Colonic mucosa (tissue), 4 donors: ENCODE data around the gene BRD3OS. TPM values are rescaled to one million over a fixed set of nuclear protein-coding genes. Genes with fewer than 3 reads are reported as not detected.

Experiments used
- DNase-seq: peaks from one replicate; pipeline ENCODE4 v3.0.0-alpha.2; 2020
- H3K27ac ChIP-seq: fragments of 200-600 bp; one replicate; pipeline ENCODE4 v1.8.0; 2021
- H3K27me3 ChIP-seq: fragments of 200-600 bp; one replicate; pipeline ENCODE4 v1.8.0; 2021
- H3K36me3 ChIP-seq: fragments of 200-600 bp; one replicate; pipeline ENCODE4 v1.8.0; 2021
- H3K4me1 ChIP-seq: fragments of 200-600 bp; one replicate; pipeline ENCODE4 v1.8.0; 2021; ENCODE audit warnings: mild to moderate bottlenecking
- H3K4me3 ChIP-seq: fragments of 200-600 bp; one replicate; pipeline ENCODE4 v1.8.0; 2021
- H3K9ac ChIP-seq, 2 donors: one replicate each; pipeline ENCODE4 v1.7.0; 2013; ENCODE audit warnings: control low read depth in 2 of 2, low read depth in 2 of 2, low read length in 2 of 2
- H3K9me3 ChIP-seq: fragments of 200-600 bp; one replicate; pipeline ENCODE4 v1.8.0; 2021
- CTCF ChIP-seq: fragments of 200-600 bp; IDR thresholded peaks from one replicate; pipeline ENCODE4 v1.8.0; 2022; ENCODE audit warnings: antibody characterized with exemption, mild to moderate bottlenecking
- intact Hi-C: fragments of 100-400 bp; cut with DNase I; formaldehyde crosslinking; loops from one replicate; pipeline ENCODE4 v1.14.1; 2022
- total RNA-seq, 2 donors: library from RNA; stranded (reverse); fragmentation: NEBNext Ultra II Directional in 1 of 2; extraction: Animal tissue kit (Norgen Biotek cat#: 25700) in 1 of 2; gene quantifications; one replicate each; pipeline ENCODE4 v1.2.1, GENCODE V29; 2021
- donor health status: healthy.
- donor health status: DM: no; HTN: no; CAD: no.
- donor health status: DM: no; HTN: no; CAD: no.

Gene BRD3OS
- total RNA-seq, 2 donors from 2014 or later, result 5.2 to 6.9 TPM

DNA sequence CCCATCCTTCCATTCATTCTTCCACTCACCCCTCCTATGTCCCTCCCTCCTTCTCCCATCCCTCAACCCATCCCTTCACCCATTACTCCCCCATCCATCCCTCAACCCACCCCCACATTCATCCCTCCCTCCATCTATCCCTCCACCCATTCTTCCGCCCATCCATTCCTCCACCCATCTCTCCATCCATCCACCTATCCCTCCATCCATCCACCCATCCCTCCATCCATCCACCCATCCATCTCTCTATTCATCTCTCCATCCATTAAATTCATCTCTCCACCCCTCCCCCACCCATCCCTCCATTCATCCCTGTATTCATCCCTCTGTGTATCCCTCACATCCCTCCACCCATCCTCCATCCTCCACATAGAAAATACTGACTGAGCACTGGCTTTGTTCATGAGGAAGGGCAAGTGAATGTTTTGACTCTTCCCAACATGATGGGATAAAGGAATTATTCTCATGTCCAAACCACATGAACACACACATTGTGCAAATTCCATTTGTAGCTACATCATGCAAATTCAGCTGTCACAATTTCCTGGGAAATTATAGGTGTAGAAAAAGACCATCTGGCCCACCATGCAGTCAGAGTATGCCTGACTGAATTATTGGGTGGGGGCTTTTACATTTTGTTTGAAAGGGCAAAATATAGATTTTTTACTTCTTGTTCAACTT, 26.2 kb upstream of the BRD3OS start:
- no peaks in the 10 kb centered on the region for H3K9me3 ChIP-seq
- no peak for TF ChIP-seq CTCF
- no peak overlapping the region for H3K4me3 ChIP-seq
- H3K9ac ChIP-seq, result no peak overlapping the region
- peaks cover 3% of the 10 kb centered on the region for H3K4me1 ChIP-seq
- H3K27me3 ChIP-seq, result no peaks in the 10 kb centered on the region
- no peaks in the 10 kb centered on the region for H3K36me3 ChIP-seq
- no peak for DNase-seq
- no peak overlapping the region for H3K27ac ChIP-seq
- intact Hi-C loops, result loop anchor here (5.0 kb wide), 1 partner anchor 217 kb away; no protein-coding TSS in a partner anchor

- DNase-seq, result no peak
- no peak for TF ChIP-seq CTCF
- Histone ChIP-seq H3K27me3 (no peaks in the 10 kb centered on the region), H3K4me1 (no peaks in the 10 kb centered on the region), H3K9me3 (no peaks in the 10 kb centered on the region), H3K4me3 (no peak overlapping the region), H3K27ac (no peak overlapping the region), H3K9ac (no peak overlapping the region), H3K36me3 (no peaks in the 10 kb centered on the region)
- intact Hi-C loops, result loop anchor here (5.0 kb wide), 1 partner anchor 218 kb away; no protein-coding TSS in a partner anchor
Observed at GRCh38 chr9:133999851-134000265, 25.4 kb upstream of the BRD3OS start.

GRCh38 chr9:134002796-134003195, 22.5 kb upstream of the BRD3OS start:
- Histone ChIP-seq H3K27ac (no peak overlapping the region), H3K9me3 (no peaks in the 10 kb centered on the region), H3K4me3 (no peak overlapping the region), H3K4me1 (no peaks in the 10 kb centered on the region), H3K9ac (no peak overlapping the region), H3K36me3 (no peaks in the 10 kb centered on the region), H3K27me3 (no peaks in the 10 kb centered on the region)
- no peak for TF ChIP-seq CTCF
- no peak for DNase-seq
- intact Hi-C loops, result no loop called here

DNA sequence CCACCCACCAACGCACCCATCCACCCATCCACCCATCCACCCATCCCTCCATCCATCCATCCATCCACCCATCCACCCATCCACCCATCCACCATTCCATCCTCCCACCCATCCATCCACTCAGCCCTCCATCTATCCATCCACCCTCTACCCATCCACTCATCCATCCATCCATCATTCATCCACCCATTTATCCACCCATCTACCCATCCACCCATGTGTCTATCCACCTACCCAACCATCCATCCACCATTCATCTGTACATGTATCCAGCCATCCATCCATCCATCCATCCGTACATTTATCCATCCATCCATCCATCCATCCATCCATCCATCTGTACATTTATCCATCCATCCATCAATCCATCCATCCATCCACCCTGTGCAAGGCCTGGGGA, 22.0 kb upstream of the BRD3OS start:
- Histone ChIP-seq H3K4me1 (no peaks in the 10 kb centered on the region), H3K27ac (no peak overlapping the region), H3K36me3 (no peaks in the 10 kb centered on the region), H3K27me3 (no peaks in the 10 kb centered on the region), H3K4me3 (no peak overlapping the region), H3K9me3 (no peaks in the 10 kb centered on the region), H3K9ac (no peak overlapping the region)
- TF ChIP-seq CTCF, result no peak
- no peak for DNase-seq
- intact Hi-C loops, result no loop called here

DNA sequence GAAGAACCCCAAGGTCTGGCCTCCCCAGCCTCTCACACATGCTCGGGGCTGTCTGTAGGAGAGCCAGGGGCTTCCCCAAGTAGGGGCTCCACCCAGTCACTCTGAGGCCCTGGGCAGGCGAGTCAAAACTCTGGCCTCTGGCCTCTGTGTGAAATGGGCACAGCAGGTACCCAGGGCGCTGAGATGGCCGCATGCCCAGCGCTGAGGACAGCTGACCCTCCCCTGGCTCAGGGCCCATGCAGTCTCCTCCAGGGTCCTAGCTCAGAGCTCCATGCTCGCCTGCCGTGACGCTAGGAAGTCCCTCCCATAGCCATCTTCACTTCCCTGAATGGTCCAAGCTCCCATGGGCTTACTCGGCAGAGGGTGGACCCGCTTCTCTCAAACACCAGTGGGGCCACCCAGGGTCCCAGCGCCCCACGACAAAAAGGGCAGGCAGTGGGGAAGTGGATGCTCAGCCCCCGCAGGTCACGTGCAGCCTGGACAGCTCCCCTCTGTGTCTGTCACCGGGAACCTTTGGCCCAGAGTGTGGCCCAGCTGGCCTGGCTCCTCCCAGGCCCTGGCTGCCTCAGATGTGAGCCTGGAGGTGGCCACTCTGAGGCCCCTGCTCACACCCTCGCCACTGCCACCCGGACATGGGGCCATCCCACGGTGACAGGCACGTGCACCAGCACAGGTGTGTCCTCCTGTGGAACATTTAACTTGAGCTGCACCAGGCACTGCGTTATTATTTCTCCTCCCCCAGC, 21.0 kb upstream of the BRD3OS start:
- no peak for DNase-seq
- no peaks in the 10 kb centered on the region for H3K27me3 ChIP-seq
- TF ChIP-seq CTCF, result no peak
- intact Hi-C loops, result no loop called here
- no peaks in the 10 kb centered on the region for H3K36me3 ChIP-seq
- no peaks in the 10 kb centered on the region for H3K4me1 ChIP-seq
- no peak overlapping the region for H3K27ac ChIP-seq
- H3K4me3 ChIP-seq, result no peak overlapping the region
- no peak overlapping the region for H3K9ac ChIP-seq
- H3K9me3 ChIP-seq, result no peaks in the 10 kb centered on the region
